ENCODE data around the gene KIF5A. TPM values are rescaled to one million over a fixed set of nuclear protein-coding genes. Genes with fewer than 3 reads are reported as not detected.

Gene KIF5A
- polyA plus RNA-seq, 1 of the 3 experiments (the other 2 are of a cell fraction) = 6.2 TPM

GRCh38 chr12:57604992-57605810 lies 55.4 kb downstream of the KIF5A start:
- CTCF ChIA-PET = interaction anchor here (0.6 to 7.6 kb wide), 6 partner anchors 14 to 1417 kb away, joined by 3 to 65 read pairs (median 6); partner anchors contain the start of gene B4GALNT1
- Histone ChIP-seq H3K27me3 (ENCODE audit: insufficient read depth) (no peaks in the 10 kb centered on the region), H3F3A (replicated peaks; ENCODE audit: insufficient read depth) (peaks cover 6% of the 10 kb centered on the region), H3K4me2 (peak overlapping the region; percentile 77), H3K9me2 (no peaks in the 10 kb centered on the region), H3K36me3 (replicated peaks in 1 of 2; ENCODE audit: control insufficient read depth in 1 of 2, insufficient read depth in 2 of 2, low read length in 1 of 2) (peaks cover 6 to 51% of the 10 kb centered on the region in 2 experiments), H3K4me3 (ENCODE audit: low read depth in 2 of 2, low read length in 1 of 2) (peak overlapping the region; percentile 86 to 91), H3K79me2 (ENCODE audit: insufficient read depth) (peaks cover 6% of the 10 kb centered on the region; the same call in 1 of the 2 replicates), H3K9ac (peak overlapping the region; percentile 96), H3K9me3 (no peaks in the 10 kb centered on the region), H2AFZ (ENCODE audit: low read depth) (peak overlapping the region; percentile 79; the same call in 1 of the 2 replicates), H3K4me1 (ENCODE audit: control insufficient read depth in 1 of 2, insufficient read depth in 2 of 2, low read depth in 1 of 2, low read length in 1 of 2) (peaks cover 9 to 23% of the 10 kb centered on the region in 2 experiments; a peak in 3 of 4 replicates), H4K20me1 (ENCODE audit: insufficient read depth) (no peaks in the 10 kb centered on the region), H3K27ac (ENCODE audit: low read depth in 2 of 2, low read length in 1 of 2) (peak overlapping the region; percentile 61 to 97; a peak in 3 of 4 replicates)
- WGBS (ENCODE audit: low lambda C conversion rate) = 17% methylated on average over 15 of the region's 25 CpGs
- POLR2A ChIA-PET = interaction anchor here (0.7 to 1.5 kb wide), 5 partner anchors 9 to 75 kb away, joined by 3 to 5 read pairs (median 3); no protein-coding TSS in a partner anchor
- TF ChIP-seq IRF3 (IDR thresholded peaks at IDR 0.05; ENCODE audit: low read depth, low read length) (no peak), RCOR1 (IDR thresholded peaks at IDR 0.05; ENCODE audit: low read length) (no peak), POLR2AphosphoS5 (IDR thresholded peaks at IDR 0.05; ENCODE audit: low read depth, low read length) (0 out of 2 replicates have a peak, but pooled peaks have one; percentile 28), PBX3 (IDR thresholded peaks at IDR 0.05) (no peak), NRF1 (IDR thresholded peaks at IDR 0.05; ENCODE audit: low read depth, low read length) (no peak), USF2 (IDR thresholded peaks at IDR 0.05; ENCODE audit: borderline replicate concordance, low read depth, low read length) (no peak), TAF1 (IDR thresholded peaks at IDR 0.05; ENCODE audit: borderline replicate concordance, low read depth, low read length) (0 out of 2 replicates have a peak, but pooled peaks have one; percentile 16), ELF1 (IDR thresholded peaks at IDR 0.05) (no peak), USF1 (IDR thresholded peaks at IDR 0.05; ENCODE audit: borderline replicate concordance, low read depth) (no peak)
- peak; percentile 74 for DNase-seq
